PC-3 (cell line): ENCODE results near the gene ADAT2. TPM values are rescaled to one million over a fixed set of nuclear protein-coding genes. Genes with fewer than 3 reads are reported as not detected.

Source experiments
- ATAC-seq: fragments of 200-7000 bp; cut with Tn5 transposase; 2 replicates; pipeline ENCODE4 v1.9.1; 2020; ENCODE audit warnings: mild to moderate bottlenecking, moderate library complexity
- BruUV-seq: library from RNA; stranded (reverse); fragments of 400-500 nt; replicated peaks from 2 replicates; lab custom pipeline; 2021; lab: Mats Ljungman, UMichigan
- CTCF ChIA-PET: fragments of 300-600 bp; sonication (Branson Sonifier 250); formaldehyde crosslinking; loops from one replicate; lab custom pipeline; 2022; ENCODE audit warnings: antibody characterized with exemption; lab: Charles Lee
- POLR2A ChIA-PET: fragments of 300-600 bp; sonication (Branson Sonifier 250); formaldehyde crosslinking; loops from one replicate; lab custom pipeline; 2022; ENCODE audit warnings: antibody characterized with exemption; ENCODE audit not compliant: unreplicated experiment; lab: Charles Lee
- DNase-seq: peaks from one replicate; pipeline ENCODE4 v3.0.0-alpha.2; 2015
- H2AFZ ChIP-seq: fragments of 300-600 bp; sonication (generic); 2 replicates; pipeline ENCODE4 v1.6.0; 2016; ENCODE audit warnings: antibody characterized with exemption, low read length
- H3F3A ChIP-seq: fragments of 300-600 bp; sonication (generic); one replicate; pipeline ENCODE4 v1.6.0; 2017; ENCODE audit warnings: antibody characterized with exemption, low read length, control low read depth, mild to moderate bottlenecking; ENCODE audit not compliant: unreplicated experiment
- H3K27ac ChIP-seq: fragments of 300-600 bp; sonication (generic); 2 replicates; pipeline ENCODE4 v1.5.1; 2016; ENCODE audit warnings: mild to moderate bottlenecking, low read length
- H3K27me3 ChIP-seq: fragments of 300-600 bp; sonication (generic); 2 replicates; pipeline ENCODE4 v1.6.1; 2016; ENCODE audit warnings: low read length, mixed read lengths
- H3K36me3 ChIP-seq: fragments of 300-600 bp; sonication (generic); 2 replicates; pipeline ENCODE4 v1.6.1; 2016; ENCODE audit warnings: low read depth, mixed run types, low read length, mixed read lengths
- H3K4me1 ChIP-seq: fragments of 300-600 bp; sonication (generic); 2 replicates; pipeline ENCODE4 v1.5.1; 2016; ENCODE audit warnings: low read length; ENCODE audit not compliant: insufficient read depth
- H3K4me2 ChIP-seq: fragments of 300-600 bp; sonication (generic); 2 replicates; pipeline ENCODE4 v1.6.0; 2016; ENCODE audit warnings: low read length
- H3K4me3 ChIP-seq: fragments of 300-600 bp; sonication (generic); 2 replicates; pipeline ENCODE4 v1.5.1; 2016; ENCODE audit warnings: mild to moderate bottlenecking, low read length, mixed read lengths
- H3K79me2 ChIP-seq: fragments of 300-600 bp; sonication (generic); 2 replicates; pipeline ENCODE4 v1.6.1; 2017; ENCODE audit warnings: low read length, mixed read lengths
- H3K9ac ChIP-seq: fragments of 300-600 bp; sonication (generic); 2 replicates; pipeline ENCODE4 v1.6.0; 2016; ENCODE audit warnings: mild to moderate bottlenecking, low read length
- H3K9me2 ChIP-seq: fragments of 300-600 bp; sonication (generic); replicated peaks from 2 replicates; pipeline ENCODE4 v1.6.1; 2016; ENCODE audit warnings: mixed run types, low read length, mixed read lengths
- H3K9me3 ChIP-seq: fragments of 300-600 bp; sonication (generic); 2 replicates; pipeline ENCODE4 v1.6.1; 2016; ENCODE audit warnings: low read length, mixed read lengths
- H4K20me1 ChIP-seq: fragments of 300-600 bp; sonication (generic); 2 replicates; pipeline ENCODE4 v1.6.1; 2016; ENCODE audit warnings: low read length, mixed read lengths
- EZH2 ChIP-seq: fragments of 300-600 bp; sonication (generic); IDR thresholded peaks from one replicate; pipeline ENCODE4 v1.6.1; 2017; ENCODE audit warnings: antibody characterized with exemption, mild to moderate bottlenecking, low read length; ENCODE audit not compliant: unreplicated experiment
- EZH2phosphoT487 ChIP-seq: fragments of 300-600 bp; sonication (generic); IDR thresholded peaks from 2 replicates; pipeline ENCODE4 v1.6.1; 2018; ENCODE audit warnings: mild to moderate bottlenecking, antibody characterized with exemption, low read length, borderline replicate concordance
- intact Hi-C: fragments of 100-400 bp; cut with micrococcal nuclease; formaldehyde crosslinking; loops from 2 replicates; pipeline ENCODE4 v1.9.0; 2023
- total RNA-seq: library from RNA; depleted of rRNA; stranded (reverse); fragments of >200 nt; gene quantifications from 2 replicates; pipeline ENCODE4 v1.2.3, GENCODE V29; 2014; rRNA removed
- TF ChIP-seq, protein P1 (sequence below): fragments of 300-600 bp; sonication (generic); conservative IDR thresholded peaks from 2 replicates; pipeline ENCODE4 v1.5.1; 2017; ENCODE audit warnings: antibody characterized with exemption, low read depth, mild to moderate bottlenecking, low read length

ADAT2 gene
- total RNA-seq, 1 experiment from 2014 or later: 5.1 TPM

DNA sequence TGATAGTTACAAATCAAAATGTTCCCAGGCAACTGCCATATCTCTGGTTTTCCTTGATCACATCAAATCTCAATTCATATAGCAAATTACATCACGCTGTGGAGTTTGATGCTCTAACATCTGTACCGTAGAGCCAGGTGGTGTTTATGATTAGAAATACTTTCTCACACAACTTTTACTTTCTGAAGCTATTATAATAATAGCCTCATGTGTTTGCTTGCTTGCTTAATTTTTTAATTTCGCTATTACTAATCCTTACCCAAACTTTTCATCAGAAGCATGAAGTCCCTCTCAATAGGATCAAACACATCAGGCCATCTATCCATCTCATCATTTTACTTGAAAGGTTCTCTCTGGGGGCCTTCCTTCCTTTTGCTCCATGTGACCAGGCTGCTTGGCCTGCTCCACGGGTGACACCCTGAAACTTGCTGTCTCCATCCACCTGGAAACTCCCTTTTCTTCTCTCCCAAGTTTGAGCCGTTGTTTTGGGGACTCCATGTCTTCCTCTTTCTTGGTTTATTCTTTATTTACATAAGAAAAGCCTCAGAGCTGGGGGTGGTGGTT, 75.4 kb downstream of the ADAT2 start:
- H3K4me2 ChIP-seq: no peak overlapping the region
- BruUV-seq: no TSS peak

DNA sequence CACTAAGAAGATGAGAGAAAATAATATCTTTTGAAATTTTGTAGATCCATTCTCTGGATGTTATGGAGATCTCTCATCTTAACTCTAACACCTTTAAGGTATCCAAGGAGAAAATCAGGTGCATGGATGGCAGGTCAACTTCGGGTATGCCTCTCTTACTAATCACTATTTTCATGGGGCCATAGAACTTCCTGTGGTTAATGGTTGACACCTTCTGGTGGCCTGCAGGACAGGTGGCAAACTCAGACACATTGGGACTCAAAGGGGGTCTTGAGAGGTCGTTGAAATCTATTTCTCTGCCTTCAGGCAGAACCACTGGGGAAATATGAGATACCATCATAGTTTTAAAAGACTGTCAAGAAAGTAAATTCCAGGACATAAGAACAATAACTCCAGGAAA, 76.5 kb downstream of the ADAT2 start:
- Histone ChIP-seq H3K27me3 (no peaks in the 10 kb centered on the region), H3K27ac (no peak overlapping the region), H3F3A (no peaks in the 10 kb centered on the region), H3K4me2 (no peak overlapping the region), H3K4me3 (no peak overlapping the region), H3K9me3 (no peaks in the 10 kb centered on the region), H4K20me1 (no peaks in the 10 kb centered on the region), H3K9ac (no peak overlapping the region), H2AFZ (no peak overlapping the region), H3K4me1 (no peaks in the 10 kb centered on the region), H3K36me3 (no peaks in the 10 kb centered on the region), H3K9me2 (no peaks in the 10 kb centered on the region), H3K79me2 (no peaks in the 10 kb centered on the region)
- ATAC-seq (no peak), DNase-seq (no peak)
- TF ChIP-seq EZH2 (no peak), EZH2phosphoT487 (no peak)
- TF ChIP-seq, protein P1, sequence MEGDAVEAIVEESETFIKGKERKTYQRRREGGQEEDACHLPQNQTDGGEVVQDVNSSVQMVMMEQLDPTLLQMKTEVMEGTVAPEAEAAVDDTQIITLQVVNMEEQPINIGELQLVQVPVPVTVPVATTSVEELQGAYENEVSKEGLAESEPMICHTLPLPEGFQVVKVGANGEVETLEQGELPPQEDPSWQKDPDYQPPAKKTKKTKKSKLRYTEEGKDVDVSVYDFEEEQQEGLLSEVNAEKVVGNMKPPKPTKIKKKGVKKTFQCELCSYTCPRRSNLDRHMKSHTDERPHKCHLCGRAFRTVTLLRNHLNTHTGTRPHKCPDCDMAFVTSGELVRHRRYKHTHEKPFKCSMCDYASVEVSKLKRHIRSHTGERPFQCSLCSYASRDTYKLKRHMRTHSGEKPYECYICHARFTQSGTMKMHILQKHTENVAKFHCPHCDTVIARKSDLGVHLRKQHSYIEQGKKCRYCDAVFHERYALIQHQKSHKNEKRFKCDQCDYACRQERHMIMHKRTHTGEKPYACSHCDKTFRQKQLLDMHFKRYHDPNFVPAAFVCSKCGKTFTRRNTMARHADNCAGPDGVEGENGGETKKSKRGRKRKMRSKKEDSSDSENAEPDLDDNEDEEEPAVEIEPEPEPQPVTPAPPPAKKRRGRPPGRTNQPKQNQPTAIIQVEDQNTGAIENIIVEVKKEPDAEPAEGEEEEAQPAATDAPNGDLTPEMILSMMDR: no peak
- intact Hi-C loops: no loop called here
- ChIA-PET POLR2A (no interaction called here), CTCF (no interaction called here)
- no TSS peak for BruUV-seq

More for the DNA sequence above, 75.4 kb downstream of the ADAT2 start:
- Histone ChIP-seq H3F3A (no peaks in the 10 kb centered on the region), H3K9ac (no peak overlapping the region), H4K20me1 (no peaks in the 10 kb centered on the region), H3K27ac (no peak overlapping the region), H3K9me2 (no peaks in the 10 kb centered on the region), H3K9me3 (no peaks in the 10 kb centered on the region), H3K4me1 (no peaks in the 10 kb centered on the region), H3K79me2 (no peaks in the 10 kb centered on the region), H3K36me3 (no peaks in the 10 kb centered on the region), H3K4me3 (no peak overlapping the region), H2AFZ (no peak overlapping the region), H3K27me3 (no peaks in the 10 kb centered on the region)
- ChIA-PET CTCF (no interaction called here), POLR2A (no interaction called here)
- TF ChIP-seq EZH2phosphoT487 (no peak), EZH2 (no peak)
- TF ChIP-seq, protein P1: no peak
- ATAC-seq: no peak
- DNase-seq: no peak
- intact Hi-C loops: no loop called here

Other genes with a start within 250 kb of the ADAT2 start
- gene PEX3, start 110 bp upstream of the ADAT2 start, total RNA-seq: 17.5 and 23.8 TPM in 2 replicates
- gene FUCA2, start 61.0 kb upstream of the ADAT2 start, total RNA-seq: 49.9 and 52.8 TPM in 2 replicates
- 19.4 and 25.1 TPM in 2 replicates for gene PHACTR2, start 227.3 kb upstream of the ADAT2 start, total RNA-seq